ENCODE data around the gene TMEM178B.
"Not testable (repeated sequence)": the region's sequence is repeated elsewhere in the genome, so short reads cannot be mapped to it uniquely, and the experiment has no call there.

The TMEM178B gene

DNA sequence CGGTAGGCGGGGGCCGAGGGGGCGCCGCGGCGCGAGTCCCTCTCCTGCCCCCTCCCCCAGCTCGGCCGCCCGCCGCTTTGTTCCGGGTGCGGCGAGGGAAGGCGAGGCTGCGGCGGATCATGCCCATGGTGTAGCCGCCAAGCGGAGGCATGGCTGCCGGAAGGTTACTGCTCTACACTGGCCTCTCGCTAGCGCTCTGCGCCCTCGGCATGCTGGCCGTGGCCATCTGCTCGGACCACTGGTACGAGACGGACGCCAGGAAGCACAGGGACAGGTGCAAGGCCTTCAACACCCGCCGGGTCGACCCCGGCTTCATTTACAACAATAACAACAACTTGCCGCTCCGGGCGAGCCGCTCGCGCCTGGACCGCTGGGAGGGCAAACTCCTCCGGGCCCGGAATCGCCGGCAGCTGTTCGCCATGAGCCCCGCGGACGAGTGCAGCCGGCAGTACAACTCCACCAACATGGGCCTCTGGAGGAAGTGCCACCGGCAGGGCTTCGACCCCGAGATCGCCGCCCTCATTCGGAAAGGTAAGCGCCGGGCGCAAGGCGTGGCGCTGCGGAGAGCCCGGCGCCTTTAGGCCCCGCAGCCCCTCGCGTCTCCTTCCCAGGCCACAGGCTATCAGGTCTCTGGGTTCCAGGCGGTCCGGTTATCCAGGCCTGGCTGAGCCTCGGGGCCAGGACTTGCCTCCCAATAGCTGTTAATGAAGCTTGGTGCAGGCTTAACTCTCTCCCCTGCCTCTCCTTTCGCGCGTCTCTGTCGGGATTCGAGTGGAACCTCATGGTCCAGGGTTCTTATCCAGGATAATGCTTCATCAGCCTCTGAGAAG, 513 bp downstream of the TMEM178B start:
- DNase-seq = no peak

DNA sequence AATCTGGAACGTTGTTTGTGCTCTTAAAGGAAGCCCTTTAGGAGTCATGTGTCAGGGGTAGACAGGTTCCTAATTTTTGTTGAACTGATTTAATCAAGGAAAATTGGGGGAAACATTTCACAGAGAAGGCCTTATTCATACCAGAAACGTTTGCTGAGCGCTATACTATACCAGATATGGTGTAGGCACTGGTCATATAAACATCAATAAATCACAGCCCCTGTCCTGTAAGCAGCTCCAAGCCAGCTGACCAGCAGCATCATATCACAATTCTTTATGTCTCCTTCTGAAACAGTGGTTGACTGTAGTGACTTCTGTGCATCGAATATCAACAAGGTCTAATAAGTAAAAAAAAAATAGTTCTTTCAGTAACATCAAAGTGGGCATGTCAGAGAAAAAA, 1.1 kb downstream of the TMEM178B start:
- DNase-seq = no peak

DNA sequence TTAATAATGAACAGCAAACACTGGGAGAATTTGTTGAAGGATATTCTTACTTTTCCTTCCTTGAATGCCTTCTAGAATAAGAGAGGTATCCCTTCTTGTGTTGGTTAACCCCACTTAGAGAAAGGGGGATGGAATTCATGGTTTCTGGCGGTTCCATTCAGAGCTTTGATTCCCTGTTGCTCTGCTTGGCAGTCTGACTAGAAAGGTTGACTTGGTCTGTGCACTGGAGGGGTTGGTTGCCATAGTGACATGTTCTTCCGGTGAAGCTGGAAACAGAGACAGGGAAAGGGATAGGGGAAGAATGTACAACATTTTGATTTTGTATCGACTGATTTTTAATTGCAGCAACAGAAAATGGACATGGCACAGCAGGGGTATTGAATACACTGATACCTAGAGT, 2.5 kb downstream of the TMEM178B start:
- no peak for DNase-seq

DNA sequence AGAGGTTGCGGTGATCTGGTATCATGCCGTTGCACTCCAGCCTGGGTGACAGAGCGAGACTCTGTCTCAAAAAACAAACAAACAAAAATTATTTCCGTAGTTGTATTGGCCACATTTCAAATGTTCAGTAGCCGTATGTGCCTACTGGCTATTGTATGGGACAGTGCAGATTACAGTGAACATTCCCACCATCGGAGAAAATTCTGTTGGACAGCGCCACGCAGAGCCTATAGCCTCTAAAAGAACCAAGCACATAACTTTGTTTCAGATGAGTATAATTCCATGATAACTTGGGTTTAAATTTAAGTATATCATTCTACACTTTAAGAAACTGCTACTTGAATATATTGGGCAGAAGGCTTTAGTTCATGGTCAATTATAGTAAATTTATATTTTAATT, 5.4 kb downstream of the TMEM178B start:
- no peak for DNase-seq

DNA sequence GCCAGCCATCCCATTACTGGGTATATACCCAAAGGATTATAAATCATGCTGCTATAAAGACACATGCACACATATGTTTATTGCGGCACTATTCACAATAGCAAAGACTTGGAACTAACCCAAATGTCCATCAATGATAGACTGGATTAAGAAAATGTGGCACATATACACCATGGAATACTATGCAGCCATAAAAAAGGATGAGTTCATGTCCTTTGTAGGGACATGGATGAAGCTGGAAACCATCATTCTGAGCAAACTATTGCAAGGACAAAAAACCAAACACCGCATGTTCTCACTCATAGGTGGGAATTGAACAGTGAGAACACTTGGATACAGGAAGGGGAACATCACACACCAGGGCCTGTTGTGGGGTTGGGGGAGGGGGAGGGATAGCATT, 15.6 kb downstream of the TMEM178B start:
- DNase-seq = not testable (repeated sequence)

DNA sequence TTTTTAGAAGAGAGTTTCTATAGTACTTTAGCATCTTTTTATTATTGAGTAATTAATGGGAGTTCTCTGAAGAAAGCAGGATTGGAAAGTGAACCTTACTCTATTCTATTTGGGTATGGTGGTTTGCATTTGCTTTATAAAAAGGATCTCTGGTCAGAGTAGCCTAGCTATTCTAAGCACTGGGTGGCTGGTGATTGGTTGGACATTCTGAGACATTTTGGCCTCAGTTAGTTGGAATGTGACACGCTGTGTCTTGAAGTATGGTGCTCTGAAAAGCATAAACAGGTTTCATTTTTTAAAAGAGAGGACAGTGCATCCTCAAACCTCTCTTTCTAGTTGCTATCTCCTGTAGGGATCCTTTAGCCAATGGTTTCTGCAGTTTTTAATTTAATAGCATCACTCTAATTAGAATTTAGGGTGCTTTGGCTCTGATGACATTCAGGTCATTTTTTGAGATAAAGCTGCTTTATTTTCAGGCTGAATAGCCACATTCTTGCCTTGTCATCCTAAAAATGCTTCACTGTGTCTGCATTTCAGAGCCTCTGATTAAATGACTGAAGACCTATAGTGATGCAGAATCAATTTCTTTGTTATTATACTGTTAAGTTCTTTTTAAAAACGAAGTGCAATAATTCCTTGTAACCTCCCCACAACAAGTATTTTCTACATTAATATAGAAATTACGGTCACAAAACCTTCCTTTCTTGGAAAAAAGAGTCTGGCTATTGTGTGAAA, 20.6 kb downstream of the TMEM178B start:
- no peak for DNase-seq

DNA sequence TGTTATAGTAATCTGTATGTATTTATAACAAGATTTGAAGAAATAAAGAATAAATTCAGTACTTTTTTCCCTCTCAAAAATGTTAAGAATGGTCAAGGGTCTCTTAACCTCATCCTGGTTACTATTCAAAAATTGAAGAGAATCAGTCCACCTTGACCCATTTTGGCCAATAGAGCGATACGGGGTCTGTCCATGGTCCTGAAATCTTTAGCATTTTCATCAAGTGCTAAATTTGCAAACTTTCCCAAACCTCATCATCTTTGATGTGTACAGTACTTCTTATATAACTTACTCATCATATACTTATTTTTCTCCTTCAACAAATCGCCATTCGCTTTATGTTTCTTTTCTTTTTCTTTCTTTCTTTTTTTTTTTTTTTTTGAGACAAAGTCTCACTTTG, 23.6 kb downstream of the TMEM178B start:
- no peak for DNase-seq

DNA sequence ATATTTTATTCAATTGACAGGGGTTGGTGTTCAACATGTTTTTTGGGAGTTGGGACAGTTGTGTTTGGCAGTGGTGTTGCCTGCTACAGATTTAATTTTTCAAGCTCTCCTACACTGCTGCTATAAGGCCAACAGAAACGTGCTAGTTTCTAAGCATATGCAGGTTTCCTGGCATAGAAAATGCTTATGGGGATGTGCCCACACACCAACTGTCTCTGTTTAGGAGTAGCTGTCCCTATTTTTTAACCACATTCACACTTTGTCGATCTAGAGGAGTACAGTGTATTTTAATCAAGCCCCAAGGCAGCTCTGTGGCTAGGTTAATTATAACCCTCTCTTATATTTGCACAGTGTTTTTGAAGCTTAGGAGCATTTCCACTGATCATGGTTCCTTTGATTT, 28.6 kb downstream of the TMEM178B start:
- no peak for DNase-seq

DNA sequence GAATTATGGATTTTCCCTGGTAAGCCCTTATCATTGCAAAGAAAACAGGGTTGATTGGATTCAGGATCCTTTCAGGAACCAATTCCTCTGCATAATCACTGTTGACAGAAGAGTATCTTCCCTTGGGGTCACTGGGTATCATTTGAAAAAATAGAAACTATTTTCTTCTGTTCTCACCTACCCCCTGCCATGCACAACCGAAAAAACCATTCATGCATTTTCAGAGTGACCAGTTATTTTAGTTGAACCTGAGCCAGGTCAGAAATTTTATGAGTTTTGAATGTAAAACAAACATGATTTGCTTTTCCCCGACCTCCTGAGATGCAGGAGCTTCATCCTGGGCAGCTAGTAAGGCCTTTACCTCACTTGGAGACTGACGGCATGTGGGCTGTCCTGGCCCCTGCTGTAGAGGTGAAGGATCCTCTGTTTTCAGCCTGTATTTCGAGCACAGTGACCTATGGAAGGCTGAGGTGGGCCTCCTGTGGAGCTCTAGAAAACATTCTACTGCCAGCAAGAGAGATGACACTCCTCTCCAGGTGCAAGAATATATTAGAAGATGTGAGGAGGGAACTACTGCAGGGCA, 30.1 kb downstream of the TMEM178B start:
- no peak for DNase-seq

DNA sequence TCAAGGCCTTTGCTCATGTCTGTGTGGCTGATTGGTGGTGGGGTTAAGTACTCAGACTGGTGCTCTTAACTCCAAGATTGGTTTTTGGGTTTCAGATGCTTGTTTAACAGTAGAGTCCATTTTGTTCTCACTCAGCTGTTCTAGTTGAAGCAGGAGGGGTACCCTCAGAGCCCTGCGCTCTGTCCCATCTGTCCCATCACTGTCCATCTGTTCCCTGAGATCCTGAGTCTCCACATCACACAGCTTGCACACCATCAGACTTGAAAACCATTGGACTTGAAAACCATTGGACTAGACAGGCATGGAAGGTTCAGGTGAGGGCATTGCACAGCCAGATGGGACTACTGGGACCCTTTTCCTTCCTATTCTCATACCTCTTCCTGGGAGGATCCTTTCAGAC, 39.3 kb downstream of the TMEM178B start:
- no peak for DNase-seq

DNA sequence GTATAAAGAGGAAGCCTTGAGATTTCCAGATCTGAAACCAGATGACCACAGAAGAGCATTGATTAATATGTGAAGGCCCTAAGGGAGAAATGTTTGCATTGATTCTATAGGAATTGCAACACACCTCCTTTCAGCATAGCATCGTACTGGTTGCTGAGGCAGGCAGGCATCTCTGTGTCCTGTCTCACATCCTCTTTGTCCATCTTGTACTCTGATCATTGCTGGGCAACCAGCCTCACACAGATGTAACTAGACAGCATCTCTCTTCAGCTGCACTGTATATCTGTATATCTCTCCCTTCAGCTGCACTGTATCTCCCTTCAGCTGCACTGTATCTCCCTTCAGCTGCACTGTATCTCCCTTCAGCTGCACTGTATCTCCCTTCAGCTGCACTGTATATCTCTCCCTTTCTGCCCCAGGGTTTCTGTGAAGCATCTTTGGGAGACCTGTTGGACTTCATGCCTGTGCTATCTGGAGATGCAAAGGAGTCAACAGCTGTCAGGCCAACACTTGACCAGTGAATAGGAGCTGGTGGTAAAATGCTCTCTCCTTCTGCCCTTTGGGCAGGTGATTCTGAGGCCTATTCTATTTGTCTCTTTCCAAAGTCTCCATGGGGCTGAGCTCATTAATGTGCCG, 40.3 kb downstream of the TMEM178B start:
- no peak for DNase-seq

DNA sequence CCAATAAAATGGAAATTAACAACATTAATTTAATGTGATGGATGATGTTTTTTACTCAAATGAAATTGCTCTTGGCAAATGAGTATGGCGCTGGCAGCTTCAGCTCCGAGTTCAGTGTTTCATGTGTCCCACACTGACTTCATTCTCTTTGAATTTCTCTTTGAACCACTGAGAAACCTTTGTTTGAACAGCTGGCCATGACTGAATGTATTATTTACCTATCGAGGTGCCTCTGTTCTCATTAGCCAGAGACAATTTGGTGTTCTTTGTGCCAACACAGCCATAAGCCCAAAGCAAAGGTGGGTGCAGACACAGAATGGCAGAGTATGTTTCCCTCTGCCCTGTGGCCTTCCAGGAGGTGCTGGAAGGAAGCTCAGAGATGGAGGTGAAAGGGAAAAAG, 42.1 kb downstream of the TMEM178B start:
- DNase-seq = no peak

DNA sequence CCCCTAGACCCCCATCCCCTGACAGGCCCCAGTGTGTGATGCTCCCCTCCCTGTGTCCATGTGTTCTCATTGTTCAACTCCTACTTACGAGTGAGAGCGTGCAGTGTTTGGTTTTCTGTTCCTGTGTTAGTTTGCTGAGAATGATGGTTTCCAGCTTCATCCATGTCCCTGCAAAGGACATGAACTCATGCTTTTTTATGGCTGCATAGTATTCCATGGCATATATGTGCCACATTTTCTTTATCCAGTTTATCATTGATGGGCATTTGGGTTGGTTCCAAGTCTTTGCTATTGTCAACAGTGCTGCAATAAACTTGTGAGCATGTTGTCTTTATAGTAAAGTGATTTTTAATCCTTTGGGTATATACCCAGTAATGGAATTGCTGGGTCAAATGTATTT, 42.8 kb downstream of the TMEM178B start:
- DNase-seq = not testable (repeated sequence)

DNA sequence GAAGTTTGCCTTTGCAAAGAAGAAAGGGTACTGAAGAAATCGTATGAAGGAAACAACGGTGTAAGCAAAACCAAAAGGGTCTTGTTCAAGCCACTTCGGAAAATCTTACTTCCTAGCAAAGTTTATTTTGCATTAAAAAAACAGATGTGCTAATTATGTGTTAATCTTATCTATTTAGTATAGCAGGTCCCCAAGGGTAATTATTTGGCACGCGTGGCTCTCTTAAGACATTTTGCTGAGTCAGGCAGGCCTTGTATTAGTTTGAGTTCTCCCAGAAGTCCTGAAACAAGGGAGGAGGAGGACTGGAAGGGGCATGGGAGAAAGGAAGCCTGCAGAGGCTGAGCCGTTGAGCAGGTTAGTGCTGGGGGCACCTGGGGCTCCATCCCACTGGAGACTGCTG, 44.9 kb downstream of the TMEM178B start:
- no peak for DNase-seq

DNA sequence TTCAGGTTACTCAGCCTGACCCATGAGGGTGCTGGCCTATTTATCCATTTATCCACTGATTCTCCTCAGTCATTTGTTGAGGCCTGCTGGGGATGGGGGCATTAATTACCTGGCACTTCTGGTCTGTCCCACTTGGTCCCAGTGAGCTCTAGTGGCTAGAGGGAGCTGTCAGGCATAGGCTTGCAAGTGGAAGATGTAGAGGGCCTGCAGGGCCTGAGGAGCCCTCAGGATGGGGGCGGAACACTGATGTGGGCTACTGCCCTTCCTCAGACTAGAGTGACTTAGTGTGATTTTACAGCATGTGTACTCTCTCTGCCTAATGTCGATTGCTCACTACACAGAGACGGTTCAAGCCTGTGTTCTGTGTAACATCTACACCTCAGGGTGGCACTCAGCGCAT, 45.3 kb downstream of the TMEM178B start:
- DNase-seq = no peak

DNA sequence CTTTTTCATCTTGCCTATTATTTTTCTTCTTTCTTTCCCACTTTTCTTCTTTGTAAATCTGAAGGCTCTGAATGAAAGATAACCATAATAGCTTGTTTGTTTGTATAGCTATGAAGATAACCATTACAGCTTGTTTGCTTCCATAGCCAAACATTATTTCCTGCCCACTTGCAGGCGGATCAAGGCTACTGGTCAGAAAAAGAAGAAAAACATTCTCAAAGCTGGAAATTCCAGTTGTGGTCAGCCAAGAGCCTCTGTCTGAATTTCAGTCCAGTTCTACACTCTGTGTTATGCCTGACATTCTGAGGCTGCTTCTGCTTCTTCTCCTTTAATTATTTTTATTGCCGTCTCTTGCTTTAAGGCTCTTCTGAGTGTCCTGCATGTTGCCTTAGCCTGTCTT, 48.9 kb downstream of the TMEM178B start:
- no peak for DNase-seq

DNA sequence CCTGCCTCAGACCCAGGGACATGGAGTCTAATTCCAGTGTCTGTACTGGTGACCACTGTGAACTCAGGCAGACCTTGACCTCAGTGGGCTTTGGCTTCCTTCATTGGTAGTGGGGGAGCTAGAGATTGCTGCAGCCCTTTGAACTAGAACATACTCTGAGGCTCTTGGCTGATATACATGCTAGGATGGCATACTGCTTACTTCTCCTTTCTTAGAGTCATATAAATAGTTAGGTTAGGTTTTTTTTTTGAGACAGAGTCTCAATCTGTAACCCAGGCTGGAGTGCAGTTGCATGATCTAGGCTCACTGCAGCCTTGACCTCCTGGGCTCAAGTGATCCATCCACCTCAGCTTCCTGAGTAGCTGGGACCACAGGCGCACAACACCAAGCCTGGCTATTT, 49.7 kb downstream of the TMEM178B start:
- DNase-seq = no peak

DNA sequence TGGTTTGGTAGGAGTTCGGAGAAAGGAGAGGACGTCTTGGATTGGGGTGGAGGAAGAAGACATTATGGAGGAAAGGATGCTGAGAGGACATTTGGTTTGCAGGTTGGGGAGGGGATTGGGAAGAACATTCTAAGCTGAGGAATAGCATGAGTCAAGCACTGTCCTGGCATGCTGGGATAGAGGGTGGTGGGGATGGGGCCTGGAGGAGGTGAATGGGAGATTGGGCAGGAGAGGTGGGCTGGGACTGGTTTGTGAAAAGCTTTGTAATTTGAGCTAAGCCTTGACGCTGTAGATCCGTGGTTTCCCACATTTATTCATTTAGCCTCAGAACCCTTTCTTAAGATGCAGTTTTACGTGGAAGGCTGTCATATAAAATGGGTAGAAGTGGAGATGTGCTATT, 52.2 kb downstream of the TMEM178B start:
- DNase-seq = no peak

DNA sequence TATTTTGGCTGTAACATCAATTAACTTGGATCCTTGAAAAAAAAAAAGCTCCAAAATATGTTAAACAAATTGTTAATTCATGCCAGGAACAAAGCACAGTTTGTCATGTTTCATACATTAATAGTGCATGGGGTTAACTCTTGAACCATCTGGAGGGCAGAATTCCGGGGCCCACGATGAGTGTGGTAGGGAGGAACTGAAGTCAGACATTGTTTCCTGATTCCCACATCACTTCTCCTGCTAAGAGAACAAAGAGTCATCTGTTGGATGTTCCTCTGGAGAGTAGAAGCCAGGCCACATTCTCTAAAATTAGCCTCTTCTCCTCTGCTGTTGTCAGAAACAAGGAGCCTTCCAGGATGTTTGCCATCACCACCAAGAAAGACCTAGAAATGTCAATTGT, 54.6 kb downstream of the TMEM178B start:
- DNase-seq = no peak

DNA sequence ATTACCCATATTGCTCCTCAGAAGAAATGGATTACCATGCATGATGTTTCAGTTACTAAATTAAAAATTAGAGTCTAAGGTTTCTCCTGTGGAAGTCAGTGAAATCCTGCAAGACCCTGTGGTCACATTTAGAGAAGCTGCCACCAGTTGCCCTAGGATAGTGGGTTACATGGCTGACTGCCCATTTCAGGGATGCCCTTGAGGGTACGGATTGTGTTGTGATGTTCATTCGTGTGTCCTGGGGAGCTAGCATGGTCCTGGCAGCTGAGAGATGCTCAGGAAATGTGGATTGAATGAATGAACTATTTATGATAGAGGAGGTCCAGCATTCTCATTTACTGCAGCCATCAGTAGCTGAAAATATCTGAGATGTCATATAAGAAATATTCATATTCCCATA, 55.1 kb downstream of the TMEM178B start:
- no peak for DNase-seq

DNA sequence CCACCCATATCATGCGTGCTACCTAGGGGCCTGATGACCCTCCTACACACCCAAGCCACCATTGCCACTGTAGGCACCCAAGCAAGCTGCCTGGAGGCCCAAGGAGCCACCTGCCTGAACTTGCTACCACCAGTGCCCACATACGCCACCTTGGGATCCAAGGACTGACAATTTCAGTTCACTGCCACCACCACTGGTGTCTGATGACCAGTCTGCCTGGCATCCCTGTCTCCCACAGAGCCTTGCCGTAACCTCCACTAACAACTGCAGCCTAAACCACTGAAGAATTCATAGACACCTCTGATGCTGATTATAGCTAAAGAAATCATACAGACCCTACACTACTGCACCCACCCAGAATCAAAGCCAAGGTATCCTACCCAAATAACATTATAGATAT, 58.8 kb downstream of the TMEM178B start:
- DNase-seq = no peak

DNA sequence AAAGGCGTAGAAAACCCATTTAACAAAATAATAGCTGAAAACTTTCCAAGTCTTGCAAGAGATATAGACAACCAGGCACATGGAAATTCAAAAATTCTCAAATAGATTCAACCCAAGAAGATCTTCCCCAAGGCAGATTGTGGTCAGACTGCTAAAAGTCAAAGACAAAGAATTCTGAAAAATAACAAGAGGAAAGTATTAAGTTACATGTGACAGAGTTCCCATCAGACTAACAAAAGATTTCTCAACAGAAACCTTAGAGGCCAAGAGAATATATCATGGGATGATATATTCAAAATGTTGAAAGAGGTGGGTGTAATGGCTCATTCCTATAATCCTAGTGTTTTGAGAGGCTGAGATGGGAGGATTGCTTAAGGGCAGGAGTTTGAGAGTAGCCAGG, 59.8 kb downstream of the TMEM178B start:
- no peak for DNase-seq

DNA sequence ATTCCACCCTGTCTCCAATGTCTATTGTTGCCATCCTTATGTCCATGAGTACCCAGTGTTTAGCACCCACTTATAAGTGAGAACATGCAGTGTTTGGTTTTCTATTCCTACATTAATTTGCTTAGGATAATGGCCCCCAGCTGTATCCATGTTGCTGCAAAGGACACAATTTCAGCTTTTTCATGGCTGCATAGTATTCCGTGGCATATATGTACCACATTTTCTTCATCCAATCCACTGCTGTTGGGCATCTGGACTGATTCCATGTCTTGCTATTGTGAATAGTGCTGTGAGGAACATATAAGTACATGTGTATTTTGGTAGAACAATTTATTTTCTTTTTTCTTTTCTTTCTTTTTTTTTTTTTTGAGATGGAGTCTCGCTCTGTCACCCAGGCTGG, 68.2 kb downstream of the TMEM178B start:
- DNase-seq = no peak
